T-helper 1 cell (primary cell): ENCODE data around the gene ANKRD6.

Experiments used
- DNase-seq, 5 donors: peaks; one replicate each; pipeline ENCODE4 v3.0.0-alpha.2; 2012 to 2020

The ANKRD6 gene

DNA sequence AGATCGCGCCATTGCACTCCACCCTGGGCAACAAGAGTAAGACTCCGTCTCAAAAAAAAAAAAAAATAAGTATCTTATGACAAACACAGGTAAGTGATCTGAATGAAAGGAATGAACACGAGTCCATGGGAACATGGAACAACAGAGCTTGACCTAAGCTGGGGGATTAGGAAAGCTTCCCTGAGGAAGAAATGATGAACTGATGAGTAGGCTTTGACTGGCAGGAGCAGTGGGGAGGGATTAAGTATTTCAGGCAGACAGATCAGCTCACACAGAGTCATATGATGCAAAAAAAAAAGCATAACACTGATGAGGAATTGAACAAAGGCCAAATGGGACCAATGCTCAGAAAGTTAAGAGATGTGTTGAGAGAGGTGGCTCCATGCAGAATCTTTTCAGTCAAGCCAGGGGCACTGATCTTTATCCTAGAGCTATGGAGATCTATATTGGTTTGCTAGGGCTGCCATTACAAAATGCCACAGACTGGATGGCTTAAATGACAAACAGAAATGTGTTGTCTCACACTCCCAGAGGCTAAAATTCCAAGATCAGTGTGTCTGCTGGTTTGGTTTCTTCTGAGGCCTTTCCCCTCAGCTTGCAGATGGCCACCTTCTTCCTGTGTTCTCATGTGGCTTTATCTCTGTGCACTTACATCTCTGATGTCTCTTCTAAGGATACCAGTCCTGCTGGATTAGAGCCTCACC lies 85.6 kb downstream of the ANKRD6 start:
- no peak for DNase-seq

DNA sequence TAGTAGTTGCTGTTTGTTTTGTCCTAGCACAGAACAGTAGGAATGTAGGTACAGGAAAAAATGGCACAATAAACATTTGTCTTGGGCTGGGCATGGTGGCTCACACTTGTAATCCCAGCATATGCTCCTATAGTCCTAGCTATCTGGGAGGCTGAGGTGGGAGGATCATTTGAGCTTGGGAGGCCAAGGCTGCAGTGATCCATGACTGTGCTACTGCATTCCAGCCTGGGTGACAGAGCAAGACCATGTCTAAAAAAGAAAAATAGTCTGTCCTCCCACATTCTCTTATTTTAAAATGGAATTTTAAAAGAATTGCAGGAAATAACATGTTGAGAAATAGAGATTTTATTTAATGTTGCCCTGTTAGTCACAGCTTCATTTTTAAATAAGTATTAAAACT lies 87.8 kb downstream of the ANKRD6 start:
- no peak for DNase-seq

DNA sequence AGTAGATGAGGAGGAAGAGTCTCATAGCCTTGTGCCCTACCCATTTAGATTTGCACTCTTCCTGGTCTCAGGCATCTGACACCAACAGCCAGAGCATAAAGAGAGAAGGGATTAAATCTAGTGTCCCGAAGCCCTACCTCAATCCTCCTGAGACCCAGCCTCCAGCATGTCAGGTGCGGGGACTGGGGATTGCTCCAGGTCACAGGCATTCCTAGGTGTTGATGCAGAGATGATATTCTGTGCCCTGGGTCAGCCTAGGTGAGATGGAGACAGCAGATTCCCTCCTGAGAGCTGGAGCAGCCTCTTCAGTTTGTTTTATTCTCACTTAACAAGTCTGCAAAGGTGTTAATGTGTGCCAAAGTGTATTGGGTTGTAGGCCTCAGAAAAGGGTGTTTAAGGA lies 89.8 kb downstream of the ANKRD6 start:
- no peak for DNase-seq

DNA sequence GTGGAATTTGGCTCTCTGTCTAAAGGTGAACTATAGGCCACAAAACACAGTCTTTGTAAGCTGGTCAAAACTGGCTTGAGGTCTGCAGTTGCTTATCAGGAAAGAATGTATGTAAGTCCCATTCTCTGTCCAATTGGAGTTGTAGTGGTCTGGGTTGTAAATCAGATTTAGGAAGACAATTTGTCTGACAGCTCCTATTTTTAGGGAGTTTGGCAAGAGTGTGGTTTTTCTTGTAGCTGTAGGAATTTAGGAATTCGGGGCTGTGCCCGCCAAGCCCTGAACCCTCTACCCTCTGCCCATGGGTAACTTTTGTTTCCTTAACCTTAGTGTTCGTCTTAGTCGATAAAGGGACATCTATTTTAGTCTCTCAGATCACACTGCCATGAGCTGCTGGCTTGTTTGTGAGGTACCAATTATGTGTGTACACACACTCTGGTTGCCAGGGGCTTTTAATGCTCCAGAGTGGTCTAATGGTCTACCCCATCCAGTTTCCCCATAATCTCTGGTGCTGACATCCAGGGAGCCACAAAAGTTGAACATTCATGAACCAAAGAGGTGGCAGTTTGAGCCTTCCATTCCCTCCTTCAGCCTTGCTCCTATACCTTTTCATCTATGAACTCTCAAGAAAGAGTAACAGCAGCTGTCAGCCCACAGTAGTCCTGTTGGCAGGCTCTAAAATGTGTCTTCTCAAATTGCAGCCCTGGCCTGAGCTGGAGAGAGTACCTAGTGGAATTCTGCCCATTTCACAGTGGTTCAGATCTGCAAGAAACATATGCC lies 93.0 kb downstream of the ANKRD6 start:
- no peak for DNase-seq

DNA sequence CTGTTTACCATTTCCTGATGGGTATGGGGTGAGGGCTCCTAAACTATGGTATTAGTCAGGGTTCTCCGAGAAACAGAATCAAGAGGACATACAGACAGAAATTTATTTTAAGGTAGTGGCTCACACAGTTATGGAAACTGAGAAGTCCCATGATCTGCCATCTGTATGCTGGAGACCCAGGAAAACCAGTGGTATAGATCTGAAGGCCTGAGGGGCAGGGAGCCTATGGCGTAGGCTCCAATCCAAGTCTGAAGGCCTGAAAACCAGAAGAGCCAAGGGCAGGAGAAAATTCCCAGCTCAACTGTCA lies 93.6 kb downstream of the ANKRD6 start:
- no peak for DNase-seq

DNA sequence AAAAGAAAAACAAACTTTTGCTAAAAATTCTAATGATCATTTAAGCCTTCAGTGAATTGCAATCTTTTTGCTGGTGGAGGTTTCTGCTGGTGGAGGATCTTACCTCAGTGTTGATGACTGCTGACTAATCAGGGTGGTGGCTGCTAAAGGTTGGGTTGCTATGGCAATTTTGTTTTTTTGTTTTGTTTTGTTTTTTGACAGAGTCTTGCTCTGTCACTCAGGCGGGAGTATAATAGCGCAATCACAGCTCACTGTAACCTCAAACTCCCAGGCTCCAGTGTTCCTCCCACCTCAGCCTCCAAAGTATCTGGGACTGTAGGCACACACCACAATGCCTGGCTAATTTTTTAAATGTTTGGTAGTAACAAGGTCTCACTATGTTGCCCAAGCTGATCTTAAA lies 94.7 kb downstream of the ANKRD6 start:
- DNase-seq: no peak

DNA sequence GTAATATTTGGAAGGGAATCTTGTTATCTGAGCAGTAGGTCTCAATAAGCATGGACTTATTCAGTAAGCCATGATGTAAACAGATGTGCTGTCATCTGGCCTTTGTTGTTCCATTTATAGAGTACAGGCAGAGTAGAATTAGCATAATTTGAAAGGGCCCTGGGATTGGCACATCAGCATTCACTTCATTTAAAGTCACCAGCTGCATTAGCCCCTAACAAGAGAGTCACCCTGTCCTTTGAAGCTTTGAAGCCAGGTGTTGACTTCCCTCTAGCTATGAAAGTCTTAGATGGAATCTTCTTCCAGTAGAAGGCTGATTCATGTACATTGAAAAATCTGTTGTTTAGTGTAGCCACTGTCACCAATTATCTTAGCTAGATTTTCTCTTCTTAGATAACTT lies 95.9 kb downstream of the ANKRD6 start:
- DNase-seq: no peak

DNA sequence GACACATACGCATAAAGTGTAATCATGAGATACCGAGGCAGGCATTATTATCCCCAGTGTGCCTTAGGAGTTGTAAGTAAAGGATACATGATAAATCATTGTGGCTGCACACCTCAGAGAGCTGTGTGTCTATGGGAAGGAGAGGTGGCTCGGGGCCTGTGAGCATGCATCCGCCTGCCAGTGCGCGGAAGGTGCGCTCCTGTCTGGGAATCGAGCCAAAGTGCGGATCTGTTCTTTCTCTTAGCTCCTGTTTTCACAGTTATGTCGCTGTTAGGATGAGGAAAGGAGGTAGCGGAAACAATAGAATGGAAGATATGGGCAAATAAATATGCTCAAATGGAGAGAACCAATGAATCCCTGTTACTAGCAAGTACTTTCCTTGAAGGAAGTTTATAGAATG lies 98.0 kb downstream of the ANKRD6 start:
- DNase-seq: no peak

DNA sequence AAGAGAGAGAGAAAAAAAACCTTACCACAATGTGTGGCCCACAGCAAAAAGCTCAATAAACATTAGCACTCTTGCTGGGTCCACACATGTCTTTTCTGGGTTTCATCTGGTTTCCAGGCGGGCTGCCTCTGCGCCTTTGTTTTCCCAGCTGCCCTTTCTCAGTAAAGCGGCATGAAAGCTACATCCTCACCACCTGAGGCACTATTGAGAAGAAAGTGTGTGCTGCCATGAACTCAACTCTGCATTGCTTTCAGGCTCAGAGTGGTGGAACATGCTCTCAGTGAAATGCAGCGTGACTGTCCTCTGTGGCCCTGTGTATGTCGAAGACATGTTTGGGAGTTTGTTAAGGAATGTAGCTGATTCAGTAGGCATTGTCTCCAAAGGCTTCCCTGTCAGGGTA lies 103.3 kb downstream of the ANKRD6 start:
- DNase-seq: no peak

DNA sequence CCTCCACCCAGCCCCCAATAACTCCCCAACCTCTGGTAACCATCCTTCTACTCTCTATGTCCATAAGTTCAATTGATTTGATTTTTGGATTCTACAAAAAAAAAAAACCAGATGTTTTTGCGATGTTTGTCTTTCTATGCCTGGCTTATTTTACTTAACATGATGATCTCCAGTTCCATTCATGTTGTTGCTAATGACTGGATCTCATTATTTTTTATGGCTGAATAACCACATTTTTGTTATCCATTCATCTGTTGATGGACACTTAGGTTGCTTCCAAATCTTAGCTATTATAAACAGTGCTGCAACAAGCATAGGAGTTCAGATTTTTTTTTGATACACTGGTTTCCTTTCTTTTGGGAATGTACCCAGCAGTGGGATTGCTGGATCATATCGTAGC lies 106.8 kb downstream of the ANKRD6 start:
- no peak for DNase-seq

DNA sequence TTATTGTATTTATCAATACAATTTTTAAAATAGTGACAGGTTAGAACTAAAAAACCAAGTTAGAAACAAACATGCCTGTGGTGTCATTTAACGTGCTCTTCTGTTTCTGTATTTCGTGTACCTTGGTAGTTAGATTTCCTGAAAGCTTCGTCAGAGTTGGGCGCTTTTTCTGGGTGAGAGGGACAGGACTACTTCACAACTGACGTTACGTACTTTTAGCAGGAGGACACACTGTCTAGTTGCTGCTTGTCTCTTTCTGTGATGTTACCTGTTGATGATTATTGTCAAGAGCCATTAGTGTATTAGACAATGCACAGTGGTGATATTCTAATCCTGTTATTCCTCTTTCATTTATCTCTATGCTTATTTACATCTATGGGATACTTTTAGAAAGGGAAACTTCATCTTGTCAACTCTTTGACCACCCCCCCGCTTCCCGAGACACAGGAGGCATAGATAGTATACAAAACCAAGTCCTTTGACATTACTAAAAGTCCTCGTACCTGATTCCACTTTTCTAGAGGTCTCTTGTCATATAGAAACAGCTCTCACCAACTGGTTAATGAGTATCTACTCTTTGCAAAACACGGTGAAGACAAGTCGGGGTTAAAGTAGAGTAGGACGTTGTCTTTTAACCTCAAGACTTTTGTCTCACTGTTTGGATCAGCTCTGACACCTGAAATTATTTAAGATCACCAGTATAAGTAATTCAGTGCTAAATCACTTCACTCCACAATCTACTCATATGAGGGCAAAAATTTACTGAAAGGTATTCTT lies 109.3 kb downstream of the ANKRD6 start:
- DNase-seq: no peak

DNA sequence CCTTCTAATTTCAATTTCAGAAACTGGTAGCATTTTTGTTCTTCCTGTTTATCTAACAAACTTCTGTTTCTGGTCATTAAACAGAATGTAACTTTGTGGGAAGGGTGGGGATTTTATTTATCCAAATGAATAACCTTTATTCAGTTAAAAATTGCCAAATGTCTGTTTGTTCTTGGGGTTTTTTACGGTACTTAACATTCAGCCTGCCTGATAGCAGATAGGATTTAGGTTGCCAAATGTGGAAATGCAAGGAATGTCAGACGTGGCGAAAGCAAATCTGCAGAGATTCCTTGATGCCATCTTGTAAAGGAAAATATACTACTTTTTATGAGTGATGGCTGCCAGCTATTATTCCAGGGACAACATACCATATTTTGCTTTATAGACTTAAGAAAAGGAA lies 109.9 kb downstream of the ANKRD6 start:
- no peak for DNase-seq

DNA sequence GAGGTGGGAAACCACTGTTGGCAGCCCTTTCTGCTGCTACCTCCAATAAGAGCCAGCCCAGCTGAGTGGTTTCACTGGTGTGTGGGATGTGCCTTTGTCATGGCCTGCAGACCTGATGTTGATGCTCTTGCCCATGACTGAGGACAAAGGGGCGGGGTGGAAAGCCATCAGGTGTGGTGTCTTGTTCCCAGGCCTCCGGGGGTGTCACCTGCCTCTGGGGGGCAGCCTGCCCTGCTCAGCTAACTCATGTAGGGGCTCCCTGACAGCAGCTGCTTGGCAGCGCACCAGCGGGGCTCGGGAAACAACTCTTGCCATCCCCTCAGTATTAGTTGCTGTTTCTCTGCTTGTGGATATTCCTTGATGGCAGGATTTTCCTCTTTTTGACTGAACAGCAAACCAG lies 114.3 kb downstream of the ANKRD6 start:
- no peak for DNase-seq

DNA sequence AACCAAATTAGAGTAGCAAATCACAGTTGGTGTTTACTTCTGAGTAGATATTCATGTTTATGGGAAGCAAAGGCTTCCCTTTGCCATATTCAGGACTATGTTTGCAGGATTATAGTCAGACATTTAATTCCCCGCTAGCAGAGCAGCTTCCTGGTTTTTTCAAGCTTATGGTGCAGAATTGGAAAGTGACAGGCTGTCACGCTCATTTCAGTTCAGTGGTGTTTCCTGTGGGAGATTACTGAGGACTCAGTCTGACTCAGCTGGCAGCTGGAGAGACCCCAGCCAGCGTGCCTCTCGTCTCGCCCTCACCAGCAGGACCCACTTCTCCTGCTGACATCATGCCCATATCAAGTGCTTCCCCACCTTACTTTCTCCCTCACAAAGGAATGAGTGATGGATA lies 120.5 kb downstream of the ANKRD6 start:
- no peak for DNase-seq

DNA sequence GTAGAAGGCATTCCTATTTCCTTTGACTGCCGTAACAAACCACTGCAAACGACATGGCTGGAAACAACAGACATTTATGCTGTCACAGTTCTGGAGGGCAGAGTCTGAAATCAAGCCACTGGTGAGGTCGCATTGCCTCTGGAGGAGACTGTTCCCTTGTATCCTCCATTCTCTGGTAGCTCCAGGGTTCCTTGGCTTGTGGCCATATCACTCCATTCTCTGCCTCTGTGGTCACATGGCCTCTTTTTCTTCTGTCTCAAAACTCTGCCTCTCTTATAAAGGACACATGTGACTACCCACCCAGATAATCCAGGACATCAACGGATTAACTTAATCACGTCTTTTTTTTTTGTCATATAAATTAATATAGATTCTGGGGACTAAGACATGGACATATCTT lies 121.2 kb downstream of the ANKRD6 start:
- DNase-seq: no peak

DNA sequence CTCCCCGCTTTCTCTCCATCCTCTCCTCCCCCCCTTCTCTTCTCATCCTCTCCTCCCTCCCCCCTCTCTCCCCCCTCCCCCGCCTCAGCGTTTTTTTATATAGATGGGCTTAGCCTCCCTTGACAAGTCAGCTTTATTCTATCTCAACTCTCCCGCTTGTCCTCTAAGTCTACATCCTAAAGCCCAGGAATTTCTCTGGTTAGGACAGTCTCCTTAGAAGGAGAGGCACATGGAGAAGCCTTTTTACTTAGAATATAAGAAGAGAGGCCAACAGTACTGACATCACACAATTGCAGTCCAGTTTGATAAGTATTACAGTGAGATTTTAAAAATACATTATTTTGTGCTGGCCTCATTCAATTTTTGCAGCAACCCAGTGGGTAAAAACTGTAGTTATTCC lies 122.1 kb downstream of the ANKRD6 start:
- DNase-seq: no peak

DNA sequence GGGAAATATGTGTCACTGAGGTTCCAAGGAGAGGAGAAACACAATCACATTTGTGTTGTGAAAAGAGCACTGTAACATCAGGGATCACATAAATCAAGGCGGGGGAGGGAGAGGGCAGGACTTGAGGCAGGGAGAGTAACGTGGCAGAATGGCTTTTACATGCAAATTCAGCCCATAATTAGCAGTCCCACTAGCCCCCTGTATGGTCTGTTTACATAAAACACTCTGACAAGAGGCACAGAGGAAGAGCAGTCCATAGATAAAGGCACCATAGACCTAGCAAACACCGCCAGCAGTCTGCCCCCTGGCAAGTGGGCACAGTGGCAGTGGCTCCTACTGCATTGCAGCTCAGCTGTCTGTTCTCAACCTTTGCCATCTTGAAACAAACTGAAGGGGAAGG lies 122.9 kb downstream of the ANKRD6 start:
- no peak for DNase-seq

DNA sequence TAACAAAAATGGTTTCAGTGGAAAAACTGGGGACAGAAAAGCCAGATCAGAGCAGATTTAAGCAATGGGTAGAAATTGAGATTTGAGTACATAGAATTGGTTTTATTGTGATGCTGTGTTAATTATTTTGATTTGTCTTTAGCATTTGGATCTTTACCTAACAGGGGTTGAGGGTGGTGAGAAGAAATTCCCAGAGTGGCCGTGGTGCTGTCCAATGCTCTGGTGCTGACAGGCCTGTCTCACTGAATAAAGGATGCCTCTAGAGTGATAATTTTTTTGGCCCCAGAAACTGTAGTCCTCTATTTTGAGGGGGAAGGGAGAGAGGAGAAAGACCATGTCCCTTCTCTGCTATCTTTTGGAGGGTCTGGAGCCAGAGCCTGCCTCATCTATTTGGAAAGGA lies 126.5 kb downstream of the ANKRD6 start:
- no peak for DNase-seq

DNA sequence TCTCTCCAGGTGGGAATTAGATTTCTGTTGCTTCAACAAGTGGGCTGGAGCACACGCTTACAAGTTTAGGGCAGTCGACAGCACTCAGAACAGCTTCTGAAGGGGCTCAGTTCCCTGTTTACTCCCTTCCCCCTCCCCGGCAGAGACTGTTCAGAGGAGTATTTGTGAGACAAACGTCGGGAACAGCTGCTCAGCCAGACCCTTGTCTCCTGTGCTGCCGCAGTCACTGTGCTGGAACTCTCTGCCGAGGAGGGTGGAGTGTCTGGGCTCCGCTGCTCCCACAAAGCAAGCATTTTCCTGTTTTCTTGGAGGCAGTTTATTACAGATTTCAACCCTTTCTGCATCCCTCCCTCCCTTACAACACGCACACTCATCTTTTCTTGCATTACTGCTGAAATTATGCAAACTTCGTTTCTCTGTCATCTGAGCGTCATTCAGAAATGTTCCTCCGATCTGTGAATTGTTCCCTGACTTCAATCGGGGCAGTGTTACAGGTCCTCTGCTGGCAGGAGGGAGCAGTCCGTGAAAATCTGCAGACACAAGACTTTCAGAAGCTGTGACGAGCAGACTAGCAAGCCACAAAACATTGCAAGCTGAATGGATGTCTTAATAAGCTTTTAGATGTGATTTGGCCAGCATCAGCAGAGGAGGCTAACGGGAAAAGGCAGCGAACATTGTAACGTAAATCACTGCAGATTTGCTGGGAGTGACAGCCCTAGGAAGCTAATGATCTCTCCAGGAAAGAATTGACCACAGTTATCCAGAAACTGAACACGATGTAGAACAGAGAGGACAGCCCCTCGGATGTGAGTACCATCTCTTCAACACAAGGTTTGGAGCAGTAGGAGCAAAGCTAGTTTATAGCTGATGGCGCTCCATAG lies 129.4 kb downstream of the ANKRD6 start:
- DNase-seq: no peak

DNA sequence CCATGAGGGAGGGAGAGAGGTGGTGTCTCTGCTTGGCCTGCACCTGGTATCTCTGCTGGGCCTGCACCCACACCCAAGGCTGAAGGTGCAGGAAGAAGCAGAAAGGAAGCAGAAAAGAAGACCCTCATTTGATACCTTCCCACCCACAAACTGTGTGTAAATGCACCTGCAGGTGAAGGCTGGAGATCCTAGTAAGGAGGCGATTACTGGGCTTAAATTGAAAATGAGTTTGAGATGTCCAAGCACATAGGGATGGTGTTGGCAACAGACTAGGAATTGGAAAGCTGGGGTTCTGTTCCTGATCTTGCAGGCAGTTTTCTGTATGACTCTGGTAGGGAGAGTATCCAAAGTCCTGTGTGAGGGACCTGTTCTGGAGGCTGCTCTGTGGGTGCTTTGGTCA lies 130.9 kb downstream of the ANKRD6 start:
- no peak for DNase-seq

DNA sequence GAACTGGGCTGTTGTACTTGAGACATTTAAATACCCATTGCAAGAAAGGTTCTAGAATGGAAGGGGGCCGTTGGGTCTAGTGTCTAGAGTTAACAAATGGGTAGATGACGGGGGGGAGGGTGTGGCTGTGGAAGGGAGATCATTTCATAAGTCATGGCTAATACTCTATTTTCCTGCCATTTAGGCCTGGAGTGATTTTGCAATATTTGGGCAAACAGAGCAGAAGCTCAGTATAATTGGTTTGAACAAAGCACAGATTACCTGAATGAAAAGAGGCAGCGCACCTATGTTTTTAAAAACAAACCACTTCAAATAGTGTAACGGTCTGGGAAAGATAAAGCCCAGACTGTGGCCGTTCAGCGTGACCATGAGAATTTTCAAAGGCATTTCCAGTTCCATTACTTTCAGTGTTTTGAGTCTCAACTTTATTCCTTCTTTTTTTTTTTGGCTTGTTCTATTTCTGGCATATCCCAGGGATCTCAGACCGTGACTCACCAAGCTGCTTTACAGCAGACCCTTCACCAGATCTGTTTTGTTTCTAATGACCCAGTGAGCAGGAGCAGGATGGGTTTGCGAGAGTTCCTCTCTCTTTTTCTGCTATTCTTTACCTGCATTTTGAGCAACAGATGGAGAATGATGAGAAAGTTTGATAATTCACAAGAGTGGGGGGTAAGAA lies 131.9 kb downstream of the ANKRD6 start:
- DNase-seq: no peak

DNA sequence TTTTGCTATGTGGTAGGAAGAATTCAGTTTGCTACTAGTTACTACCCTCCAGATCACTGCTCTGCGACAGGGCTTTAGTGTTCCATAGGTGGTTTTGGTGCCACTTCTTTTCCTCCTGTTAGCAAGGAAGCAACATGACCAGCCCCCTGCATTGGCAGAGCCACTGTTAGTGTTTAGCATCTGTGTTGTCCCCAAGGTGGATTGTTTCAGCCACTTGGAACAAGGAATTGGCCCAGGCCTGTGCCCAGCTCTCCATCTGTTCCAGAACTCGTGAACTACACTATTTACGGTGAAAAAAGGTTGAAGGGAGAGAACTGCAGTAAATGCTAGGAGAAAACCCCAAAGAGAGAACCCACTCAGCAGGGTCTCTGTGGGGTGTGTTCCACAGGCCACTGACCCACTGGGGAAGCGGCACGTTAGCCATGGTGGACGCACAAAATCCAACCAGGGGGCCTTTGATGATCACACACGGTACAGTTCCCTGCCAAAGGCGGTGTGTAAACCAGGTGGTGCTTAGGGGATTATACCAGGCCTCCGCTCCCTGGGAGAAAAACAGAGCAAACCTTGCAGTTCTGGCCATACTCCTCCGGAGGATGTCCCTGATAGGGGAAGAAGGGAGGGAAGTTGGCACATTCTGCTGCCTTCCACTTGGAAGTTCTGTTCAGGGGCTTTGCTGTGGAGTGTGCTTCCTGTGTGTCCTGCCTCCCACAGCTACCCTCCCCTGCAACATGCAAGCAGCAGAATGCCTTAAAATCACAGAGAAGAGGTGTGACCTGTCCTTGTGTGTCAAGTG lies 133.3 kb downstream of the ANKRD6 start:
- DNase-seq: no peak
